ENCODE results near the gene DNHD1.

Gene DNHD1

GRCh38 chr11:6473451-6474412, 23.3 kb upstream of the DNHD1 start, which contains the start of gene TRIM3:
Gene TRIM3, minus strand, starts transcription at chr11:6473941. Its CDS starts 8,246 bp downstream, at chr11:6465695.
- no peak within 1 kb of the TSS for H3K4me3 ChIP-seq (IDR thresholded peaks at IDR 0.05; ENCODE audit: insufficient read depth, low read depth, low read length)
- no peaks in the 10 kb centered on the region for H3K36me3 ChIP-seq (ENCODE audit: insufficient read depth)
- TF ChIP-seq CTCF (conservative IDR thresholded peaks at IDR 0.05; ENCODE audit: low read depth, low read length), result no peak
- no peak within 1 kb of the TSS for H3K27ac ChIP-seq
- H4K20me1 ChIP-seq (ENCODE audit: insufficient read depth), result no peaks in the 10 kb centered on the region
- peak within 1 kb of the TSS; percentile 96 for H2AFZ ChIP-seq (ENCODE audit: low read depth)
- no peaks in the 10 kb centered on the region for H3K27me3 ChIP-seq (ENCODE audit: insufficient read depth, low read depth)
- H3K4me2 ChIP-seq, result peak within 1 kb of the TSS; percentile 89
- H3K79me2 ChIP-seq (ENCODE audit: insufficient read depth, low read depth), result no peaks in the 10 kb centered on the region
- H3K9ac ChIP-seq, result peak within 1 kb of the TSS; percentile 44; the same call in 1 of the 2 replicates
- peaks cover 7% of the 10 kb centered on the region for H3K4me1 ChIP-seq (ENCODE audit: low read depth, poor library complexity, severe bottlenecking)

DNA sequence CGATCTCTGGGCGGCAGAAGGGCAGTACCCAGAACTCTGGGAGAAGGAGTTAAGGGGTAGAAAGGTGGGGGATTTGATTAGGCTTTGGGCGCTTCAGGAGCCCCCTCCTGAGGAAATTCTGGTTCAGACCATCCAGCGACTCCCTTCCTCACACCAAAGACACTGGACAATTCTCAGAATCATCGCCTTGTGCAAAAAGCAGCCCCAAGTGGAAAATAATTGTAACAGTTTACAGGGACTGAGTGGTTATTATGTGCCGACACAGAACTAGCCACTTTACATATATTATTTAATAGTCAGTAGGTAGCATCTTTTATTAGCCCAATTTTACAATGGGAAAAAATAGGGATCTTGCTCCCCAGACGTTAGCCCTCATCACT, 22.7 kb upstream of the DNHD1 start:
- Histone ChIP-seq H3K9ac (no peak overlapping the region), H3K4me3 (IDR thresholded peaks at IDR 0.05; ENCODE audit: insufficient read depth, low read depth, low read length) (no peak overlapping the region), H3K4me1 (ENCODE audit: low read depth, poor library complexity, severe bottlenecking) (peaks cover 7% of the 10 kb centered on the region), H3K4me2 (peak overlapping the region; percentile 60), H3K36me3 (ENCODE audit: insufficient read depth) (no peaks in the 10 kb centered on the region), H3K27ac (no peak overlapping the region), H3K79me2 (ENCODE audit: insufficient read depth, low read depth) (no peaks in the 10 kb centered on the region), H4K20me1 (ENCODE audit: insufficient read depth) (no peaks in the 10 kb centered on the region), H3K27me3 (ENCODE audit: insufficient read depth, low read depth) (no peaks in the 10 kb centered on the region), H2AFZ (ENCODE audit: low read depth) (peak overlapping the region; percentile 64; the same call in 1 of the 2 replicates)
- TF ChIP-seq CTCF (conservative IDR thresholded peaks at IDR 0.05; ENCODE audit: low read depth, low read length), result no peak

GRCh38 chr11:6474806-6475500, 22.1 kb upstream of the DNHD1 start:
- no peak for TF ChIP-seq CTCF (conservative IDR thresholded peaks at IDR 0.05; ENCODE audit: low read depth, low read length)
- no peak overlapping the region for H3K27ac ChIP-seq

DNA sequence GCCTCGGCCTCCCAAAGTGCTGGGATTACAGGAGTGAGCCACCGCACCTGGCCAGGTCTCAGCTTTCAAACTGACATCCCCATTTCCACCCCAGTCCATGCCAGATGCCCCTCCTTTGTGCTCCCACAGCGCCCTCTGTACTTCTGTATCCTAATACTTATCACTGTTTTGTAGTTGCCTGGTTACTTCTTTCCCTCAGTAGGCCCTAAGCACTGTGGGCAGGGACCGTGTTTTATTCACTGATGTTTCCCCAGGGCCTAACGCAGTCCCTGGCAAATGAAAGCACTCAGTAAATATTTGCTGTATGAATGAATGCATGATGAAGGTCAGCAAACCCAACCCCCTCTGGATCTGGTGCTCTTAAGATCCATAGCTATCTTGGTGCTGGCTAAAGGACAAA, 21.1 kb upstream of the DNHD1 start:
- Histone ChIP-seq H3K27ac (no peak overlapping the region), H3K27me3 (ENCODE audit: insufficient read depth, low read depth) (no peaks in the 10 kb centered on the region), H3K9ac (no peak overlapping the region), H3K36me3 (ENCODE audit: insufficient read depth) (no peaks in the 10 kb centered on the region), H2AFZ (ENCODE audit: low read depth) (no peak overlapping the region), H3K4me2 (no peak overlapping the region), H4K20me1 (ENCODE audit: insufficient read depth) (no peaks in the 10 kb centered on the region), H3K4me3 (IDR thresholded peaks at IDR 0.05; ENCODE audit: insufficient read depth, low read depth, low read length) (no peak overlapping the region), H3K4me1 (ENCODE audit: low read depth, poor library complexity, severe bottlenecking) (peaks cover 15% of the 10 kb centered on the region), H3K79me2 (ENCODE audit: insufficient read depth, low read depth) (peaks cover 7% of the 10 kb centered on the region; the same call in 1 of the 2 replicates)
- TF ChIP-seq CTCF (conservative IDR thresholded peaks at IDR 0.05; ENCODE audit: low read depth, low read length), result no peak

More at GRCh38 chr11:6474806-6475500, 22.1 kb upstream of the DNHD1 start:
- H3K4me1 ChIP-seq (ENCODE audit: low read depth, poor library complexity, severe bottlenecking), result peaks cover 9% of the 10 kb centered on the region
- H3K79me2 ChIP-seq (ENCODE audit: insufficient read depth, low read depth), result no peaks in the 10 kb centered on the region
- H3K9ac ChIP-seq, result no peak overlapping the region
- no peak overlapping the region for H3K4me3 ChIP-seq (IDR thresholded peaks at IDR 0.05; ENCODE audit: insufficient read depth, low read depth, low read length)
- H3K27me3 ChIP-seq (ENCODE audit: insufficient read depth, low read depth), result no peaks in the 10 kb centered on the region
- H2AFZ ChIP-seq (ENCODE audit: low read depth), result no peak overlapping the region
- H3K4me2 ChIP-seq, result no peak overlapping the region
- H4K20me1 ChIP-seq (ENCODE audit: insufficient read depth), result no peaks in the 10 kb centered on the region
- H3K36me3 ChIP-seq (ENCODE audit: insufficient read depth), result no peaks in the 10 kb centered on the region
